OCI-LY3 (cell line): ENCODE results near the gene PPP6R1.

Experiments
- CTCF ChIP-seq: fragments of 200-600, 300-600 bp; sonication (generic); IDR thresholded peaks from 2 replicates; pipeline ENCODE4 v1.5.1; 2014; ENCODE audit warnings: antibody characterized with exemption, low read length, low read depth
- EZH2phosphoT487 ChIP-seq: fragments of 200-600 bp; shearing (Covaris generic); IDR thresholded peaks from 2 replicates; pipeline ENCODE4 v1.6.1; 2018; ENCODE audit warnings: antibody characterized with exemption, mixed run types, low read depth

- TF ChIP-seq CTCF (no peak), EZH2phosphoT487 (no peak)
Measured at GRCh38 chr19:55258476-55258827, 365 bp downstream of the PPP6R1 start.
